OCI-LY7 (cell line): ENCODE results near the gene CDC37L1.

Experiments used
- CTCF ChIP-seq: fragments of 200-600 bp; sonication (generic); conservative IDR thresholded peaks from 2 replicates; pipeline ENCODE4 v1.5.1; 2014; ENCODE audit warnings: mild to moderate bottlenecking, antibody characterized with exemption, low read length, moderate library complexity, mixed read lengths
- EZH2phosphoT487 ChIP-seq: fragments of 200-600 bp; sonication (generic); IDR thresholded peaks from 2 replicates; pipeline ENCODE4 v1.6.1; 2018; ENCODE audit warnings: low read depth, borderline replicate concordance, mild to moderate bottlenecking, mixed run types, antibody characterized with exemption, low read length, moderate library complexity, mixed read lengths

DNA sequence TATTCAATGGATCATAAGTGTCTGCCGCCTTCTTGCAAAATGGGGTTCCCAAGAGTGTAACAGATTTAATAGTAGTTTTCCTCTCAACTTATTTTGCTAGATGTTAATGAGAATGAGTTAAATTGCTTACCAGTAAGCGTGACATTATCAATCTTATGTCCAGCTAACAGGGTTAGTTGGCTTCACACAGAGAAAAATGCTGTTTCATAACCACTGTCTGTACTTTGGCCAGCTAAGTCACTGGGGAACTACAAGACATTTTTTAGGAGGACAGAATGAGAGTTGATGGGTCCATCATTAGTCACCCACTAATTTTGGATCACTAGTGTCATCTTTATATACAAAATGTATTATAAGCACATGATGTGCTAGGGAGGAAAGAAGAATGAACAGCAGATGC is 1.4 kb downstream of the CDC37L1 start:
- no peak for TF ChIP-seq CTCF
- TF ChIP-seq EZH2phosphoT487 = no peak
